ENCODE results near the gene MON2. TPM values are rescaled to one million over a fixed set of nuclear protein-coding genes. Genes with fewer than 3 reads are reported as not detected.

Gene MON2
- total and polyA plus RNA-seq, 2 of the 13 experiments (the other 11 are each of a cell fraction or from before 2014, with no cell fraction given), result 10.5 to 24.8 TPM

DNA sequence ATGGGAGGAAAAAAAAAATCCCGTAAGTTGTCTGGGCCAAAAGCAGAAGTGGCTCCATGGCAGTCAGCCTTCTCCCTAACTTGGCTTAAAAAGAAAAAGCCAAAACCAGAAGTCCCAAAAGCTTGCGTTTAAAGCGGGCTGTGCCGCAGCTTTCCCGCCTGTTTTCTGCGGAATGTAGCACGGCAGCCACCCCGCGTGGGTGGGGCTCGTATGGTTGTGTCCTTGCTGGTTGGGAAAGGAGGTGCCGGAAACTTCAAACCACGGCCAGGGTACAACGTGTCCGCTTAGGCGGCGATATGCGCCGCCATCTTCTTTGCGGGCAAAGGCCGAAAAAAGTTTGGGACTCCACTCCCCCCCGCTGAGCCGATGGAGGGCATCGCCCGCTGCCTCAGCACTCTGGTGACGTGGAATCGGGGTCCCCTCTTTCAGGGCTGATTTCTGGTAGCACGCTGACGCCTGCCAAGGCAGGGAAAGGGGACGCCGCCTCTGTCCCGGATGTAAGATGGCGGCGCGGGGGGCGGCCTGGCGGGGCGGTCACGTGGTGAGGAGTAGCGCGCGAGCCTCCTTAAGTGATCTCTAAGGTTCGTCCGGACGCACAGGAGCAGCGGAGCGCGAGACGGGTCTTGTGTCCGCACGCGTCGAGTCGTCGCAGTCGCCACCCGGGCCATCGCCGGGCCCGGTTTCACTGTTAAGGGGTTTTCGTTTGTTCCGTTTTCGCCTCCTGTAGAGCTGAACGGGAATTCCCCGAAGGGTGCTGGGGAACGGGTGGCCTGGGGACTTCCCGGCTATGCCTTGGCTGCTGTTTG lies 135.8 kb downstream of the MON2 start (continued):
- TF ChIP-seq CEBPZ (IDR thresholded peaks at IDR 0.05; ENCODE audit: low read length) (no peak), SATB2 (CRISPR knock-in tag; IDR thresholded peaks at IDR 0.05) (peak; percentile 52; the same call in 1 of the 2 replicates), ZNF839 (CRISPR knock-in tag; IDR thresholded peaks at IDR 0.05; ENCODE audit: borderline replicate concordance) (0 out of 2 replicates have a peak, but pooled peaks have one; percentile 68), SMARCC2 (IDR thresholded peaks at IDR 0.05) (no peak), ZKSCAN5 (CRISPR knock-in tag; IDR thresholded peaks at IDR 0.05) (no peak; the same call in 1 of the 2 replicates), JUN (CRISPR knock-in tag; IDR thresholded peaks at IDR 0.05) (no peak; the same call in 1 of the 2 replicates), SIX1 (CRISPR knock-in tag; IDR thresholded peaks at IDR 0.05; ENCODE audit: borderline replicate concordance) (0 out of 2 replicates have a peak, but pooled peaks have one; percentile 6), GATAD1 (CRISPR knock-in tag; IDR thresholded peaks at IDR 0.05) (peak; percentile 58), POLR2AphosphoS5 (IDR thresholded peaks at IDR 0.05; ENCODE audit: low read depth, low read length) (peak; percentile 64), ZZZ3 (CRISPR knock-in tag; IDR thresholded peaks at IDR 0.05; ENCODE audit: borderline replicate concordance) (peak; percentile 62; the same call in 1 of the 2 replicates), ATM (IDR thresholded peaks at IDR 0.05; ENCODE audit: borderline replicate concordance) (no peak), ZNF124 (CRISPR knock-in tag; IDR thresholded peaks at IDR 0.05) (no peak; the same call in 1 of the 2 replicates), ZFP36 (IDR thresholded peaks at IDR 0.05; ENCODE audit: borderline replicate concordance, low read depth, low read length, partially characterized antibody) (no peak), SSRP1 (CRISPR knock-in tag; IDR thresholded peaks at IDR 0.05) (0 out of 2 replicates have a peak, but pooled peaks have one; percentile 35)
- TF ChIP-seq, protein P1, sequence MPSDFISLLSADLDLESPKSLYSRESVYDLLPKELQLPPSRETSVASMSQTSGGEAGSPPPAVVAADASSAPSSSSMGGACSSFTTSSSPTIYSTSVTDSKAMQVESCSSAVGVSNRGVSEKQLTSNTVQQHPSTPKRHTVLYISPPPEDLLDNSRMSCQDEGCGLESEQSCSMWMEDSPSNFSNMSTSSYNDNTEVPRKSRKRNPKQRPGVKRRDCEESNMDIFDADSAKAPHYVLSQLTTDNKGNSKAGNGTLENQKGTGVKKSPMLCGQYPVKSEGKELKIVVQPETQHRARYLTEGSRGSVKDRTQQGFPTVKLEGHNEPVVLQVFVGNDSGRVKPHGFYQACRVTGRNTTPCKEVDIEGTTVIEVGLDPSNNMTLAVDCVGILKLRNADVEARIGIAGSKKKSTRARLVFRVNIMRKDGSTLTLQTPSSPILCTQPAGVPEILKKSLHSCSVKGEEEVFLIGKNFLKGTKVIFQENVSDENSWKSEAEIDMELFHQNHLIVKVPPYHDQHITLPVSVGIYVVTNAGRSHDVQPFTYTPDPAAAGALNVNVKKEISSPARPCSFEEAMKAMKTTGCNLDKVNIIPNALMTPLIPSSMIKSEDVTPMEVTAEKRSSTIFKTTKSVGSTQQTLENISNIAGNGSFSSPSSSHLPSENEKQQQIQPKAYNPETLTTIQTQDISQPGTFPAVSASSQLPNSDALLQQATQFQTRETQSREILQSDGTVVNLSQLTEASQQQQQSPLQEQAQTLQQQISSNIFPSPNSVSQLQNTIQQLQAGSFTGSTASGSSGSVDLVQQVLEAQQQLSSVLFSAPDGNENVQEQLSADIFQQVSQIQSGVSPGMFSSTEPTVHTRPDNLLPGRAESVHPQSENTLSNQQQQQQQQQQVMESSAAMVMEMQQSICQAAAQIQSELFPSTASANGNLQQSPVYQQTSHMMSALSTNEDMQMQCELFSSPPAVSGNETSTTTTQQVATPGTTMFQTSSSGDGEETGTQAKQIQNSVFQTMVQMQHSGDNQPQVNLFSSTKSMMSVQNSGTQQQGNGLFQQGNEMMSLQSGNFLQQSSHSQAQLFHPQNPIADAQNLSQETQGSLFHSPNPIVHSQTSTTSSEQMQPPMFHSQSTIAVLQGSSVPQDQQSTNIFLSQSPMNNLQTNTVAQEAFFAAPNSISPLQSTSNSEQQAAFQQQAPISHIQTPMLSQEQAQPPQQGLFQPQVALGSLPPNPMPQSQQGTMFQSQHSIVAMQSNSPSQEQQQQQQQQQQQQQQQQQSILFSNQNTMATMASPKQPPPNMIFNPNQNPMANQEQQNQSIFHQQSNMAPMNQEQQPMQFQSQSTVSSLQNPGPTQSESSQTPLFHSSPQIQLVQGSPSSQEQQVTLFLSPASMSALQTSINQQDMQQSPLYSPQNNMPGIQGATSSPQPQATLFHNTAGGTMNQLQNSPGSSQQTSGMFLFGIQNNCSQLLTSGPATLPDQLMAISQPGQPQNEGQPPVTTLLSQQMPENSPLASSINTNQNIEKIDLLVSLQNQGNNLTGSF (CRISPR knock-in tag; IDR thresholded peaks at IDR 0.05), result peak; percentile 65; the same call in 1 of the 2 replicates
- TF ChIP-seq, protein P2, sequence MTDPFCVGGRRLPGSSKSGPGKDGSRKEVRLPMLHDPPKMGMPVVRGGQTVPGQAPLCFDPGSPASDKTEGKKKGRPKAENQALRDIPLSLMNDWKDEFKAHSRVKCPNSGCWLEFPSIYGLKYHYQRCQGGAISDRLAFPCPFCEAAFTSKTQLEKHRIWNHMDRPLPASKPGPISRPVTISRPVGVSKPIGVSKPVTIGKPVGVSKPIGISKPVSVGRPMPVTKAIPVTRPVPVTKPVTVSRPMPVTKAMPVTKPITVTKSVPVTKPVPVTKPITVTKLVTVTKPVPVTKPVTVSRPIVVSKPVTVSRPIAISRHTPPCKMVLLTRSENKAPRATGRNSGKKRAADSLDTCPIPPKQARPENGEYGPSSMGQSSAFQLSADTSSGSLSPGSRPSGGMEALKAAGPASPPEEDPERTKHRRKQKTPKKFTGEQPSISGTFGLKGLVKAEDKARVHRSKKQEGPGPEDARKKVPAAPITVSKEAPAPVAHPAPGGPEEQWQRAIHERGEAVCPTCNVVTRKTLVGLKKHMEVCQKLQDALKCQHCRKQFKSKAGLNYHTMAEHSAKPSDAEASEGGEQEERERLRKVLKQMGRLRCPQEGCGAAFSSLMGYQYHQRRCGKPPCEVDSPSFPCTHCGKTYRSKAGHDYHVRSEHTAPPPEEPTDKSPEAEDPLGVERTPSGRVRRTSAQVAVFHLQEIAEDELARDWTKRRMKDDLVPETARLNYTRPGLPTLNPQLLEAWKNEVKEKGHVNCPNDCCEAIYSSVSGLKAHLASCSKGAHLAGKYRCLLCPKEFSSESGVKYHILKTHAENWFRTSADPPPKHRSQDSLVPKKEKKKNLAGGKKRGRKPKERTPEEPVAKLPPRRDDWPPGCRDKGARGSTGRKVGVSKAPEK (CRISPR knock-in tag; IDR thresholded peaks at IDR 0.05; ENCODE audit: borderline replicate concordance), result no peak
